ENCODE results near the gene NPHP4.
"Not testable (repeated sequence)": the region's sequence is repeated elsewhere in the genome, so short reads cannot be mapped to it uniquely, and the experiment has no call there.

The NPHP4 gene

GRCh38 chr1:5908461-5909375 is 83.5 kb downstream of the NPHP4 start:
- no peak for DNase-seq

GRCh38 chr1:5907966-5908365 is 84.3 kb downstream of the NPHP4 start:
- DNase-seq, result no peak

GRCh38 chr1:5907386-5907785 is 84.8 kb downstream of the NPHP4 start:
- no peak for DNase-seq

GRCh38 chr1:5906966-5907365 is 85.3 kb downstream of the NPHP4 start:
- no peak for DNase-seq

GRCh38 chr1:5906116-5906515 is 86.1 kb downstream of the NPHP4 start:
- DNase-seq, result no peak

- no peak for DNase-seq
Measured at GRCh38 chr1:5905436-5905835, 86.8 kb downstream of the NPHP4 start.

GRCh38 chr1:5904551-5904950 is 87.7 kb downstream of the NPHP4 start:
- no peak for DNase-seq

- no peak for DNase-seq
Measured at GRCh38 chr1:5903680-5904079, 88.5 kb downstream of the NPHP4 start.

GRCh38 chr1:5903031-5903430 is 89.2 kb downstream of the NPHP4 start:
- DNase-seq, result no peak

- DNase-seq, result no peak
Measured at GRCh38 chr1:5901841-5902240, 90.4 kb downstream of the NPHP4 start.

GRCh38 chr1:5901150-5901549 is 91.1 kb downstream of the NPHP4 start:
- DNase-seq, result no peak

GRCh38 chr1:5898266-5898665 is 94.0 kb downstream of the NPHP4 start:
- DNase-seq, result no peak

- DNase-seq, result no peak
Measured at GRCh38 chr1:5896706-5897660, 95.2 kb downstream of the NPHP4 start.

- no peak for DNase-seq
Measured at GRCh38 chr1:5895446-5896406, 96.5 kb downstream of the NPHP4 start.

GRCh38 chr1:5893699-5894278 is 98.4 kb downstream of the NPHP4 start:
- DNase-seq, result not testable (repeated sequence)

GRCh38 chr1:5892329-5892728 is 99.9 kb downstream of the NPHP4 start:
- DNase-seq, result no peak

GRCh38 chr1:5891736-5892135 is 100.5 kb downstream of the NPHP4 start:
- no peak for DNase-seq

GRCh38 chr1:5891137-5891536 is 101.1 kb downstream of the NPHP4 start:
- no peak for DNase-seq

GRCh38 chr1:5890346-5891106 is 101.7 kb downstream of the NPHP4 start:
- DNase-seq, result no peak

- no peak for DNase-seq
Measured at GRCh38 chr1:5889901-5890300, 102.3 kb downstream of the NPHP4 start.

GRCh38 chr1:5889462-5889861 is 102.8 kb downstream of the NPHP4 start:
- DNase-seq, result no peak

Measured in stimulated activated naive CD4-positive, alpha-beta T cell (primary cell).